ENCODE data around the gene TYMS. TPM values are rescaled to one million over a fixed set of nuclear protein-coding genes. Genes with fewer than 3 reads are reported as not detected.
A peak's percentile ranks its signal among the peaks of the same experiment; 100 is the strongest.

TYMS gene
- total RNA-seq, 2 experiments from 2014 or later = 502 to 505 TPM

DNA sequence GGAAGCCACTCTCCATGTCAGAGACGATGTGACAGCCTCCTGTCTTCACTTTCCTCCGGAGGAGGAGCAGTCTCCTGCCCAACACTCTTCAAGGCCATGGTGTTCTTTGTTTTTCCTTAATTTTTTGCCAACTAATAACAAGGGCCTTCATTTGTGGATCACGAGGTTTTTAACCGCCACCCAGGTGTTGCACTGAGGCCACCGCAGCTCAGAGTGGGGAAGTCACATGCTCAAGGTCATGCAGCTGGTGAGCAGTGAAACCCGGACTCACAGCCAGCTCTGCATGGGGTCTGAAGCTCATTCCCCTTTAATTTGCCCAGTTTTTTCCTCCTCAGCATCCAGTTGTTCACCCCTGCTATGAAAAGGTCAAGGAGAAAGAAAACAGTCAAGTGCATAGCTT lies 35.4 kb downstream of the TYMS start:
- no peaks in the 10 kb centered on the region for H3K27me3 Mint-ChIP-seq (ENCODE audit: low read depth)
- no peaks in the 10 kb centered on the region for H3K9me3 Mint-ChIP-seq (ENCODE audit: insufficient read depth)
- DNase-seq (no peak), ATAC-seq (no peak)
- peaks cover 12% of the 10 kb centered on the region for H3K4me1 Mint-ChIP-seq (ENCODE audit: low read depth)
- ChIA-PET CTCF (interaction anchor here (1.3 kb wide), 1 partner anchor 147 kb away, joined by 3 read pairs; no protein-coding TSS in a partner anchor), POLR2A (no interaction called here)
- H3K4me3 Mint-ChIP-seq = no peak overlapping the region
- H3K27ac Mint-ChIP-seq = no peak overlapping the region
- peaks cover 57% of the 10 kb centered on the region for H3K36me3 Mint-ChIP-seq (ENCODE audit: low read depth)

DNA sequence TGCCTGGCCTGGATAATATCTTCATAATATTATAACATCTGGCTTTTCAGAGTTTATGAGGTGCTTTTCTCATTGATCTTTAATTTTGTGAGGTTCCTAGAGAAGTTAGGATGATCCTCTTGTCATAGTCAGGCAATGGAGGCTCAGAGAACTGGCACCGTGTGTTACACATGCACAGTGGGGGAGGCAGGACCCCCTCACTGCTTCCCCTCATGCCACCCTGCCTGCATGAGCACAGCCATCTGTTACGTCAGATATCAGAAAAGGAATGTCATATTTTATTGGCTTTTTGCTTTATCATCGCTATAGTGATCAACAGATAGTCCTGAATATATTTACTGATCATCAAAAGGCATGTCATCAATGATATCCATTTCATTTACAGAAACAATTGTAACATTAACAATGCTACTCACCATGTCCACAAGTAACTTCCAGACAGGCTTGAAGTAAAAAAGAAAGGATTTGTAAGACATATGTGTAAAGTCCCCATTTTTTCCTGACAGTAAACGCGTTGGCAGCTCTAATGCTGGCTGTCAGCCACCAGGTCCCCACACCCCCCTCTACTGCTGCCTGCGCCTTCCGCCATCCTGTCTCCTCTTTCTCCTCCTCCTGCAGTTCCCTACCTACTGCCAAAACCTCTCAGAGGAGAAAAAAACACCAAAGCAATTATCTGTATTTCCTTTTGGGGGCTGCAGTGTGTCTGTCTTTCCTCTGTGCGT lies 36.2 kb downstream of the TYMS start:
- peaks cover 59% of the 10 kb centered on the region for H3K36me3 Mint-ChIP-seq (ENCODE audit: low read depth)
- H3K27ac Mint-ChIP-seq = no peak overlapping the region
- ATAC-seq = no peak
- ChIA-PET CTCF (interaction anchor here (1.3 kb wide), 1 partner anchor 146 kb away, joined by 3 read pairs; no protein-coding TSS in a partner anchor), POLR2A (no interaction called here)
- H3K9me3 Mint-ChIP-seq (ENCODE audit: insufficient read depth) = no peaks in the 10 kb centered on the region
- no peak overlapping the region for H3K4me3 Mint-ChIP-seq
- H3K4me1 Mint-ChIP-seq (ENCODE audit: low read depth) = peaks cover 12% of the 10 kb centered on the region
- no peak for DNase-seq
- no peaks in the 10 kb centered on the region for H3K27me3 Mint-ChIP-seq (ENCODE audit: low read depth)

DNA sequence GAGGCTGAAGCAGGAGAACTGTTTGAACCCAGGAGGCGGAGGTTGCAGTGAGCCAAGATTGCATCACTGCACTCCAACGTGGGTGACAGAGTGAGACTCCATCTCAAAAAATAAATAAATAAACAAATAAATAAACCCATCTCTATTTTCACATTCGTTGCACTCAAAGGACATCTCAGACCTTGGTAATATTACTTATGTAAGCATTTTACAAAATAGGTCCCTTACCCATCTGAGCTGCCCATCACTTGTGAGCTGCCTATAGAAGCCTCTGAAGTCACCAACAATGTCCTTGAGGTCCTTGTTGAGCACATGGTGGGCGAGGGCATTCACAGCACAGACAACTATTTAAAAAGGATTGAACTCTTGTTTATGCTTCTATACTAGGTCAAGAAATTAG lies 39.6 kb downstream of the TYMS start:
- ChIA-PET CTCF (interaction anchor here (1.0 to 1.7 kb wide), 4 partner anchors 10 to 142 kb away, joined by 3 to 4 read pairs (median 3); no protein-coding TSS in a partner anchor), POLR2A (no interaction called here)
- H3K36me3 Mint-ChIP-seq (ENCODE audit: low read depth) = peaks cover 50% of the 10 kb centered on the region
- peaks cover 12% of the 10 kb centered on the region for H3K4me1 Mint-ChIP-seq (ENCODE audit: low read depth)
- no peak overlapping the region for H3K27ac Mint-ChIP-seq
- ATAC-seq (no peak), DNase-seq (no peak)
- no peaks in the 10 kb centered on the region for H3K27me3 Mint-ChIP-seq (ENCODE audit: low read depth)
- no peaks in the 10 kb centered on the region for H3K9me3 Mint-ChIP-seq (ENCODE audit: insufficient read depth)
- no peak overlapping the region for H3K4me3 Mint-ChIP-seq

DNA sequence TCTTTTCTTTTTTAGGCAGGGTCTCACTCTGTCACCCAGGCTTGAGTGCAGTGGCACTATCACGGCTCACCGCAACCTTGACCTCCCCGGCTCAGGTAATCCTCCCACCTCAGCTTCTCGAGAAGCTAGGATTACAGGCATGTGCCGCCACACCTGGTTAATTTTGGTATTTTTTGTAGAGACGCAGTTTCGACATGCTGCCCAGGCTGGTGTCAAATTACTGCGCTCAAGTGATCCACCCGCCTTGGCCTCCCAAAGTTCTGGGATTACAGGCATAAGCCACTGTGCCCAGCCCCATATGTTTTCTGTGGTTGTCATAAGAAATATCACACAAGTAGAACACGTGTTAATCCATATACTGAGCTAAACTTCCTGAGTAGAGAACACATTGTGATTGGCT lies 40.3 kb downstream of the TYMS start:
- DNase-seq (no peak), ATAC-seq (no peak)
- Mint-ChIP-seq H3K4me3 (no peak overlapping the region), H3K9me3 (ENCODE audit: insufficient read depth) (no peaks in the 10 kb centered on the region), H3K4me1 (ENCODE audit: low read depth) (peaks cover 12% of the 10 kb centered on the region), H3K27ac (no peak overlapping the region), H3K27me3 (ENCODE audit: low read depth) (no peaks in the 10 kb centered on the region), H3K36me3 (ENCODE audit: low read depth) (peaks cover 47% of the 10 kb centered on the region)
- ChIA-PET POLR2A (no interaction called here), CTCF (interaction anchor here (0.9 to 1.7 kb wide), 4 partner anchors 9 to 141 kb away, joined by 3 to 4 read pairs (median 3); no protein-coding TSS in a partner anchor)

DNA sequence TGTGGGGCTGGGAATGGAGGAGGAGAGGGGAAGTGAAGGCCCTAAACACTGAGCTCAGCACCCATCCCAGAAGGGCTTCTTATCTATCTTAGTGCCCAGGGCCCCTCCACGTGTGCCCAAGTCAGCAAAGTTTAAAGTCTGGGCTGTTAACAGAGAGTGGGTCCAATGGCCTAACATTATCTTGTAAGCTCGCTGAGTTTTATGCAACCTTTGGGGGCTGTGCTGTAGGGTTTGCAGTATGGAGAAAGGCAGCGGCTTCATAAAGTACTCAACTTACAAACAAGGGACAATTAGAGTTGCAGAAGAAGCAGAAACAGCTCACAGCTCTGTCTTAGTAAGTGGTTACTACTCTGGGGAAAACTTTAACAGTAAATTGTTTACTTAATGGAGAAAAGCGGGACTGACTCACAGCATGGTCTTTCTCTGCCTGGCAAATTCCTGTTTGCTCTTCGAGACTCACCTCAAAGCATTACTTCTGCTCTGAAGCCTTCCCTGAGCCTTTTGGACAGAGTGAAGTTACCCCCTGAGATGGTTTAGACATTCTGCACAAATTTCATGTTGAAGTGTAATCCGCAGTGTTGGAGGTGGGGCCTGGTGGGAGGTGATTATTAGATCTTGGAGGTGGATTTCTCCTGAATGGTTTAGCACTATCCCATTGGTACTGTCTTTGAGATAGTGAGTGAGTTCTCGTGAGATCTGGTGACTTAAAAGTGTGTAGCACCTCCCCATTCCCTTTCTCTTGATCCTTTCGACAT lies 45.9 kb downstream of the TYMS start:
- peaks cover 23% of the 10 kb centered on the region for H3K4me1 Mint-ChIP-seq (ENCODE audit: low read depth)
- ChIA-PET CTCF (interaction anchor here (0.6 to 2.5 kb wide), 4 partner anchors 24 to 723 kb away, joined by 3 to 6 read pairs (median 4); no protein-coding TSS in a partner anchor), POLR2A (interaction anchor here (1.4 to 1.8 kb wide), 2 partner anchors 17 to 46 kb away, joined by 5 to 6 read pairs; partner anchors contain the start of gene TYMS)
- no peak for DNase-seq
- H3K27me3 Mint-ChIP-seq (ENCODE audit: low read depth) = no peaks in the 10 kb centered on the region
- no peak overlapping the region for H3K4me3 Mint-ChIP-seq
- ATAC-seq = no peak
- H3K36me3 Mint-ChIP-seq (ENCODE audit: low read depth) = peaks cover 48% of the 10 kb centered on the region
- H3K9me3 Mint-ChIP-seq (ENCODE audit: insufficient read depth) = no peaks in the 10 kb centered on the region
- peak overlapping the region; percentile 16 for H3K27ac Mint-ChIP-seq

DNA sequence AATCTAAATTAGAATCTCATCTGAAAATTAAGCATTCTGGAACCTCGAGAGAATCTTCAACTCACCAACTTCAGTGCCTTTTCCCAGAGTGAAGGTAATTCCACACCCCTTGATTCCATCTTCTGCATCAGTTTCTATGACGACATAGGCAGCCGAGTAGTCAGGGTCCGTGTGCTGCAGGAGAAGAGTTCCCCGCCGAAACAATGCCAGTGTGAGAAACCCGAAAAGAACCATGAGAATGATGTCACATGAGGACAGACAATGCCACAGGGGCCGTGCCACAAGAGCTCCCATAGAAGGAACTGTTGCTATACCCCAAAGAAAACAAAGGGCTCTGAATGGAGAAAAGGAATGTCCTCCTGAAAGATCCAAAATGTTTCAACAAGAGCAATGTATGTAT lies 49.0 kb downstream of the TYMS start:
- no peak for ATAC-seq
- Mint-ChIP-seq H3K4me1 (ENCODE audit: low read depth) (peaks cover 49% of the 10 kb centered on the region), H3K27me3 (ENCODE audit: low read depth) (no peaks in the 10 kb centered on the region), H3K9me3 (ENCODE audit: insufficient read depth) (no peaks in the 10 kb centered on the region), H3K27ac (no peak overlapping the region), H3K36me3 (ENCODE audit: low read depth) (peaks cover 58% of the 10 kb centered on the region), H3K4me3 (no peak overlapping the region)
- peak; percentile 0 for DNase-seq
- POLR2A ChIA-PET = no interaction called here
- CTCF ChIA-PET = interaction anchor here (1.5 kb wide), 1 partner anchor 124 kb away, joined by 5 read pairs; no protein-coding TSS in a partner anchor

DNA sequence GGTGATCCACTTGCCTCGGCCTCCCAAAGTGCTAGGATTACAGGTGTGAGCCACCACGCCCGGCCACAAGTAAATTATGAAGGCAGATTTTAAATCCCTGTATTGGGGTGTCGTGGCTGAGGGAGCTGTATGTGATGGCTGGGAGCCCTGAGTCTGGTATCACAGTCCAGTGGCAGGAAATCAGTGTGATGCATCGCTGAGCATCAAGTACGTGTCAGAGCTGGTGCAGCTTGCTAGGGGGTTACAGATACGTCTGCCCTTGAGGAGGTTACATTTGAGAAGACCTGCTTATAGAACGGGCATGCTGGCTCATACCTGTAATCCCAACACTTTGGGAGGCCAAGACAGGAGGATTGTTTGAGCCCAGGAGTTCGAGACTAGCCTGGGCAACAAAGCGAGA lies 50.6 kb downstream of the TYMS start:
- no peak for ATAC-seq
- H3K27me3 Mint-ChIP-seq (ENCODE audit: low read depth) = no peaks in the 10 kb centered on the region
- H3K36me3 Mint-ChIP-seq (ENCODE audit: low read depth) = peaks cover 57% of the 10 kb centered on the region
- no peak overlapping the region for H3K27ac Mint-ChIP-seq
- no peak overlapping the region for H3K4me3 Mint-ChIP-seq
- POLR2A ChIA-PET = no interaction called here
- peak; percentile 20 for DNase-seq
- peaks cover 46% of the 10 kb centered on the region for H3K4me1 Mint-ChIP-seq (ENCODE audit: low read depth)
- CTCF ChIA-PET = interaction anchor here (0.9 to 1.5 kb wide), 2 partner anchors 22 to 122 kb away, joined by 3 to 5 read pairs; no protein-coding TSS in a partner anchor
- no peaks in the 10 kb centered on the region for H3K9me3 Mint-ChIP-seq (ENCODE audit: insufficient read depth)

DNA sequence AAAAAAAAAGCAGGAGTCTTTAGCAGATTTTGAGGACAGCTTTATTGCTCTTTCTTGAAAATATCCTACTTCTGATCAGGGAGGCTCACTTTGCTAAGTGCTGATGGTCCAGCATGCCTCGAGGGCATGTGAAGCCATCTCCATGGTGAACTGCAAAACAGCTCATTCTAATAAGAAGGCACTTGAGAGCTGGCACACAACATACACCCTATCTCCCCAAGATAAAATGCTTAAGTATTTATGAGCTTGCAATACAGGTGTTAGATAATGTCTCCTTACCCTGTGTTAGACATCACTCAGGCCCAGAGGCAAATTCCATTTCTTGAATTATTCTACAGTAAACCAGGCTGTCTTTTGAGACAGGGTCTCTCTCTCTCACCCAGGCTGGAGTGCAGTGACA lies 52.3 kb downstream of the TYMS start:
- POLR2A ChIA-PET = interaction anchor here (0.9 kb wide), 1 partner anchor 10 kb away, joined by 4 read pairs; no protein-coding TSS in a partner anchor
- Mint-ChIP-seq H3K36me3 (ENCODE audit: low read depth) (peaks cover 47% of the 10 kb centered on the region), H3K9me3 (ENCODE audit: insufficient read depth) (no peaks in the 10 kb centered on the region), H3K4me3 (no peak overlapping the region), H3K27me3 (ENCODE audit: low read depth) (no peaks in the 10 kb centered on the region), H3K27ac (peak overlapping the region; percentile 1), H3K4me1 (ENCODE audit: low read depth) (peaks cover 42% of the 10 kb centered on the region)
- CTCF ChIA-PET = interaction anchor here (1.1 to 1.7 kb wide), 6 partner anchors 23 to 130 kb away, joined by 3 to 7 read pairs (median 5); no protein-coding TSS in a partner anchor
- ATAC-seq (no peak), DNase-seq (no peak)

DNA sequence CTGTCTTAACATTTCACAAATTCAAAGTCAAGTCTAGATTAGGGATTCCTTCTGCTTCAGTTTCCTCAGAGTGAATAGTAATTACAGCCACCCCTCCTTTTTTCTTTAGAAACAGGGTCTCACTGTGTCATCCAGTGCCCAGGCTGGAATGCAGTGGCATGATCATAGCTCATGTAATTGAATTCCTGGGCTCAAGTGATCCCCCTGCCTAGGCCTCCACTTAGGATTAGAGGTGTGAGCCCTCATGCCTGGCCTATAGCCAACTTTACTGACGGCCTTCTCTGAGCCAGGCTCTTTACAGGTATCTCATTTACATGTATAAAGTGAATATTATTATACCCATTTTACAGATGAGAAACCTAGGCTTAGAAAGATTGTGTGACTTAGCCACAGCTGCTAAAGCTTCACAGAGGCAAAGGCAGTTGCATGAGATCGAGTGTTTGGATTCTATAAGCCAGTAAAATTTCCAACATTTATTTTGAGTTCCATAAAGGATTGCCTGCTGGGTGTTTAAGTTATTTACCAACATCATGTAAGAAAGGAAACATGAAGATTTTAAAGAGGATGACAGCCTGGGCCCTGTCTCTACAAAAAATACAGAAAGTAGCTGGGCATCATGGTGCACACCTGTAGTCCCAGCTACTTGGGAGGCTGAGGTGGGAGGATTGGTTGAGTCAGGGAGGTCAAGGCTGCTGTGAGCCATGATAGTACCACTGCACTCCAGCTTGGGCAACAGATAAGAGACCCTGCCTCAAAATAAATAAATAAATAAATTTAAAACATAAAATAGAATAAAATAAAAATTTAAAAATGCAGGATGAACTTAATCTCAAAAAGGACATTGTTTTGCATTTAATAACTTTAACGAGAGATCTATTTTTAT lies 53.2 kb downstream of the TYMS start:
- peaks cover 38% of the 10 kb centered on the region for H3K36me3 Mint-ChIP-seq (ENCODE audit: low read depth)
- POLR2A ChIA-PET = interaction anchor here (0.9 to 1.2 kb wide), 3 partner anchors 11 to 40 kb away, joined by 4 to 7 read pairs (median 4); no protein-coding TSS in a partner anchor

DNA sequence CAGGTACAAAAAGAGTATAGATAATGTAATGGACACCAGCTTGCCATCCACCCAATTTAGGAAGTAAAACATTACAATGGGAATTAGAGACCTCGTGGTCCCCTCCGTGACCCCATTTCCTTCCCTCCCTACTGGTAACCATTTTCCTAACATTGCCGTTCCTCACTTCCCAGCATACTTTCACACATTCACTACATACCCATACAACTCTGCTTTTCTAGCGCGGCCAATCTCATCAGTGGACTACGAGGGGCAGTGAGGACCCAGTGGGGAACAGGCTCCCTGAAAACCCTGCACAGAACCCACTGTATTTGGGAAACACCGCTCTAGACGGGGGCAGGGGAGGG lies 53.8 kb downstream of the TYMS start:
- Mint-ChIP-seq H3K27me3 (ENCODE audit: low read depth) (no peaks in the 10 kb centered on the region), H3K36me3 (ENCODE audit: low read depth) (peaks cover 33% of the 10 kb centered on the region), H3K4me3 (peak overlapping the region; percentile 88), H3K4me1 (ENCODE audit: low read depth) (peaks cover 48% of the 10 kb centered on the region), H3K9me3 (ENCODE audit: insufficient read depth) (no peaks in the 10 kb centered on the region), H3K27ac (peak overlapping the region; percentile 93)
- DNase-seq (no peak), ATAC-seq (peak; percentile 8)
- ChIA-PET CTCF (interaction anchor here (1.1 to 1.7 kb wide), 3 partner anchors 103 to 128 kb away, joined by 4 to 7 read pairs (median 6); no protein-coding TSS in a partner anchor), POLR2A (interaction anchor here (0.9 to 1.2 kb wide), 2 partner anchors 28 to 41 kb away, joined by 4 to 7 read pairs; no protein-coding TSS in a partner anchor)

More for the DNA sequence above, 53.2 kb downstream of the TYMS start:
- no peaks in the 10 kb centered on the region for H3K27me3 Mint-ChIP-seq (ENCODE audit: low read depth)
- no peak for DNase-seq
- H3K4me1 Mint-ChIP-seq (ENCODE audit: low read depth) = peaks cover 47% of the 10 kb centered on the region
- CTCF ChIA-PET = interaction anchor here (1.1 to 1.7 kb wide), 4 partner anchors 103 to 128 kb away, joined by 4 to 7 read pairs (median 6); no protein-coding TSS in a partner anchor
- peak overlapping the region; percentile 88 for H3K4me3 Mint-ChIP-seq
- H3K9me3 Mint-ChIP-seq (ENCODE audit: insufficient read depth) = no peaks in the 10 kb centered on the region
- ATAC-seq = no peak
- H3K27ac Mint-ChIP-seq = peak overlapping the region; percentile 93

Data from activated CD8-positive, alpha-beta T cell treated with anti-CD3 and anti-CD28 coated beads, Interleukin-2, amount 10 ng/mL, durations not matched to agents 7 days and 5 days (primary cell).